GM12878 (cell line): ENCODE data around the gene POP5. TPM values are rescaled to one million over a fixed set of nuclear protein-coding genes. Genes with fewer than 3 reads are reported as not detected.
"Not testable (repeated sequence)": the region's sequence is repeated elsewhere in the genome, so short reads cannot be mapped to it uniquely, and the experiment has no call there.

Experiments
- ATAC-seq: fragments of 200-7000 bp; cut with Tn5 transposase; 3 replicates; pipeline ENCODE4 v1.9.1; 2020; ENCODE audit warnings: mild to moderate bottlenecking, moderate library complexity
- BruUV-seq: library from RNA; stranded (reverse); fragments of 400-500 nt; replicated peaks from 2 replicates; lab custom pipeline; 2021; lab: Mats Ljungman, UMichigan
- CTCF ChIA-PET: fragments of 300-600 bp; sonication (Branson Sonifier 250); formaldehyde crosslinking; extraction: SDS; loops from one replicate; lab custom pipeline; 2021; ENCODE audit warnings: inconsistent platforms; lab: Yijun Ruan, JAX
- POLR2A ChIA-PET: fragments of 350-600 bp; formaldehyde crosslinking; extraction: SDS; loops from one replicate; lab custom pipeline; 2021; ENCODE audit warnings: inconsistent platforms; lab: Charles Lee
- RAD21 ChIA-PET: fragments of 300-600 bp; sonication (Branson Sonifier 250); formaldehyde crosslinking; loops from one replicate; lab custom pipeline; 2023; ENCODE audit warnings: antibody characterized with exemption; ENCODE audit not compliant: unreplicated experiment; lab: Charles Lee
- SMC1A ChIA-PET: fragments of 300-600 bp; sonication (Branson Sonifier 250); formaldehyde crosslinking; loops from one replicate; lab custom pipeline; 2023; ENCODE audit not compliant: unreplicated experiment, uncharacterized antibody; lab: Charles Lee
- DNase-seq: peaks from one replicate; pipeline ENCODE4 v3.0.0-alpha.2; 2011; ENCODE audit warnings: low read depth, low spot score
- FAIRE-seq: peaks from 3 replicates; lab custom pipeline; 2011; peaks lifted over from hg19 to GRCh38; lab: Jason Lieb, UNC
- H2AFZ ChIP-seq: 2 replicates; pipeline ENCODE4 v1.6.0; 2011; ENCODE audit warnings: low read depth, low read length, control low read depth; ENCODE audit not compliant: control insufficient read depth
- H3K27ac ChIP-seq: 2 replicates; pipeline ENCODE4 v1.5.1; 2011; ENCODE audit warnings: control low read depth; ENCODE audit not compliant: control insufficient read depth, insufficient read depth
- H3K27me3 ChIP-seq, 2 experiments: replicated peaks in 1 of 2; 2 replicates each; pipeline versions ENCODE4 v1.6.0 to v1.6.1; 2011; ENCODE audit warnings: low read length in 1 of 2; ENCODE audit not compliant: control insufficient read depth in 2 of 2, insufficient read depth in 2 of 2
- H3K36me3 ChIP-seq, 2 experiments: 2 replicates each; pipeline ENCODE4 v1.5.1; 2011; ENCODE audit warnings: low read length in 1 of 2; ENCODE audit not compliant: control insufficient read depth in 2 of 2, insufficient read depth in 2 of 2
- H3K4me1 ChIP-seq: 2 replicates; pipeline ENCODE4 v1.6.1; 2011; ENCODE audit warnings: mild to moderate bottlenecking, low read length, moderate library complexity, mixed read lengths; ENCODE audit not compliant: control insufficient read depth, insufficient read depth
- H3K4me2 ChIP-seq: 2 replicates; pipeline ENCODE4 v1.6.0; 2011; ENCODE audit warnings: control low read depth; ENCODE audit not compliant: control insufficient read depth, insufficient read depth
- H3K4me3 ChIP-seq: fragments of 200-600 bp; sonication (generic); 2 replicates; pipeline ENCODE4 v1.5.1; 2016
- H3K79me2 ChIP-seq: 2 replicates; pipeline ENCODE4 v1.6.0; 2011; ENCODE audit warnings: low read length; ENCODE audit not compliant: control insufficient read depth, insufficient read depth
- H3K9ac ChIP-seq: 2 replicates; pipeline ENCODE4 v1.8.0; 2011; ENCODE audit warnings: low read length, control low read depth, mixed read lengths; ENCODE audit not compliant: control insufficient read depth, insufficient read depth
- H3K9me3 ChIP-seq: replicated peaks from 3 replicates; pipeline ENCODE4 v1.5.1; 2011; ENCODE audit warnings: mild to moderate bottlenecking, low read length; ENCODE audit not compliant: control insufficient read depth, insufficient read depth
- H4K20me1 ChIP-seq: 2 replicates; pipeline ENCODE4 v1.6.0; 2011; ENCODE audit not compliant: control insufficient read depth, insufficient read depth
- ASH2L ChIP-seq: fragments of 300-600, 200-600 bp; sonication (generic); IDR thresholded peaks from 2 replicates; pipeline ENCODE4 v1.6.1; 2017; ENCODE audit warnings: low read depth, mild to moderate bottlenecking, borderline replicate concordance
- ATF7 ChIP-seq: fragments of 450-650 bp; IDR thresholded peaks from 2 replicates; pipeline ENCODE4 v1.6.1; 2016; ENCODE audit warnings: low read depth, mild to moderate bottlenecking
- KLF5 ChIP-seq: fragments of 450-650 bp; IDR thresholded peaks from 2 replicates; pipeline ENCODE4 v1.6.1; 2014; ENCODE audit warnings: mild to moderate bottlenecking; ENCODE audit not compliant: partially characterized antibody
- LARP7 ChIP-seq: fragments of 450-650 bp; IDR thresholded peaks from 2 replicates; pipeline ENCODE4 v1.6.1; 2017; ENCODE audit warnings: mild to moderate bottlenecking
- MTA3 ChIP-seq: IDR thresholded peaks from 2 replicates; pipeline ENCODE4 v1.6.1; 2012; ENCODE audit warnings: low read length, inconsistent platforms, borderline replicate concordance
- MXI1 ChIP-seq: fragments of 150-350 bp; IDR thresholded peaks from 2 replicates; pipeline ENCODE4 v1.6.1; 2011; ENCODE audit warnings: low read depth, mild to moderate bottlenecking, inconsistent platforms, low read length, improper control_type of control experiment
- POLR2AphosphoS2 ChIP-seq: IDR thresholded peaks from 2 replicates; pipeline ENCODE4 v1.6.1; 2011; ENCODE audit warnings: low read depth, mild to moderate bottlenecking, low read length, improper control_type of control experiment, moderate library complexity
- RUNX3 ChIP-seq: IDR thresholded peaks from 2 replicates; pipeline ENCODE4 v1.6.1; 2012; ENCODE audit warnings: low read length, inconsistent platforms
- SREBF2 ChIP-seq: IDR thresholded peaks from 2 replicates; pipeline ENCODE4 v1.6.1; 2012; ENCODE audit warnings: mild to moderate bottlenecking, low read length
- ZBTB33 ChIP-seq: fragments of 450-650 bp; IDR thresholded peaks from 2 replicates; pipeline ENCODE4 v1.6.1; 2017; ENCODE audit warnings: mild to moderate bottlenecking
- in situ Hi-C: fragments of 300-500 bp; cut with MboI; formaldehyde crosslinking; loops from 9 replicates; pipeline ENCODE4 v1.14.3; 2018; ENCODE audit warnings: mixed read lengths
- intact Hi-C: fragments of 100-400 bp; cut with micrococcal nuclease; formaldehyde crosslinking; loops from one replicate; pipeline ENCODE4 v1.14.2; 2022; ENCODE audit not compliant: unreplicated experiment
- polyA plus RNA-seq, 11 experiments: library from polyadenylated mRNA; depleted of rRNA in 4 of 11; unstranded in 6 of 11; stranded (reverse) in 5 of 11; fragments of >200 nt; fragmentation: Nextera tagmentation in 4 of 11; fragmentation: Illumina TruSeq in 1 of 11; extraction: Ambion mirVana in 4 of 11; extraction: Trizol in 1 of 11; gene quantifications; 1 replicate in 1 of 11; 2 replicates in 10 of 11; pipeline versions ENCODE4 v1.2.1 to v1.2.3, GENCODE V29; 2011 to 2016; ENCODE audit warnings: inconsistent platforms in 2 of 11, missing spikeins in 2 of 11, low read depth in 1 of 11
- total RNA-seq, 4 experiments: library from RNA; depleted of rRNA in 3 of 4; stranded (reverse); fragments of >200 nt in 3 of 4; fragmentation: Illumina TruSeq in 1 of 4; extraction: Trizol in 1 of 4; gene quantifications; 2 replicates each; pipeline versions ENCODE4 v1.2.1 to v1.2.3, GENCODE V29; 2013 to 2021

POP5 gene
- total and polyA plus RNA-seq, 10 of the 15 experiments (the other 5 are each of a cell fraction or from before 2014, with no cell fraction given): 50.3 to 234 (median 83.7) TPM

- 0 out of 2 replicates have a peak, but pooled peaks have one; percentile 13 for TF ChIP-seq RUNX3
- TF ChIP-seq SREBF2: no peak
- no peak for TF ChIP-seq ASH2L
- TF ChIP-seq LARP7: no peak
- TF ChIP-seq ATF7: no peak
- TF ChIP-seq MTA3: no peak
- TF ChIP-seq POLR2AphosphoS2: no peak
- TF ChIP-seq MXI1: no peak
- no peak for TF ChIP-seq ZBTB33
- no peak for TF ChIP-seq KLF5
- TF ChIP-seq, all 136 proteins: peak for 4
These were observed 48.4 kb downstream of the POP5 start (continued) for GRCh38 chr12:120532701-120533238.

- H3K27me3 ChIP-seq, in situ Hi-C loops, POLR2A ChIA-PET, H3K9ac ChIP-seq, H3K9me3 ChIP-seq, intact Hi-C loops, FAIRE-seq, H3K4me1 ChIP-seq, H3K4me3 ChIP-seq, H2AFZ ChIP-seq, RAD21 ChIA-PET, H4K20me1 ChIP-seq, ATAC-seq, DNase-seq, H3K27ac ChIP-seq, BruUV-seq, H3K36me3 ChIP-seq: not testable (repeated sequence)
- Histone ChIP-seq H3K4me2 (peak overlapping the region; percentile 87), H3K79me2 (peaks cover 21% of the 10 kb centered on the region)
- ChIA-PET CTCF (interaction anchor here (0.6 to 1.9 kb wide), 3 partner anchors 33 to 119 kb away, joined by 3 to 5 read pairs (median 5); partner anchors contain the start of gene POP5), SMC1A (interaction anchor here (1.6 kb wide), 1 partner anchor 35 kb away, joined by 6 read pairs; the partner anchor contains the start of gene DYNLL1)
These were observed 50.8 kb downstream of the POP5 start for GRCh38 chr12:120530418-120530761.
